GM19438 (cell line): ENCODE data around the gene POFUT2.

Source experiments
- ATAC-seq: cut with Tn5 transposase; IDR thresholded peaks from one replicate; pipeline ENCODE4 v1.9.1; 2021; ENCODE audit warnings: low read depth; ENCODE audit not compliant: unreplicated experiment

Gene POFUT2

DNA sequence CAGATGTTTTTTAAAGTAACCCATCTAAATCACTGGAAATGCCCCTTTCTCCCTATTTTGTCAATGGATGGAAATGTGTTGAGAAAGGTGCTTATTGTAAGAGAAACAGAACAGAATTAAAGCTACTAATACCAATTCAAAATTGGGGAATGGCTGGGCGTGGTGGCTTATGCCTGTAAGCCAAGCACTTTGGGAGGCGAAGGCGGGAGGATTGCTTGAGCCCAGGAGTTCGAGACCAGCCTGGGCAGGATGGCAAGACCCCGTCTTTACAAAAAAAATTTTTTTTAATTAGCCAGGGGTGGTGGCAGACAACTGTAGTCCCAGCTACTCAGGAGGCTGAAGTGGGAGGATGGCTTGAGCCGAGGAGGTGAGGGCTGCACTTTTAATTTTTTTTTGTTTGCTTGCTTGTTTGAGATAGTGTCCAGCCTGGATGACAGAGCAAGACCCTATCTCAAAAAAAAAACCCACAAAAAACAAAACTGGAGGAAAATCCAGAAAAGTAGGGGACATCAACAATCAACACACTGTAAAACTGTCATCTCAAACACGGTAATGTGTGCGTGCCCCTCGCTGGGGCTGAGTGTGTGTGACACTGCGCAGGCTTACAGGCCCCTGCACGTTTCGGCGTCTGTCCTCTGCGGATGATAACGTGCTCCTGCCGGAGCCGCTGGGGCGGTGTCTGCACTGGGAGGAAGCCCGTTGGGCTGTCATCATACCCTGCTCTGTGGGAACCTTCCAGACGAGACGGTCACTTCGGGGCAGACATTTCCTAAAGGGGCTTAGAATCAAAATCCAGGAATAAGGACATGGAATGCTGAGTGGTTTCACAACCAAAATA lies 11.6 kb upstream of the POFUT2 start:
- no peak for ATAC-seq

DNA sequence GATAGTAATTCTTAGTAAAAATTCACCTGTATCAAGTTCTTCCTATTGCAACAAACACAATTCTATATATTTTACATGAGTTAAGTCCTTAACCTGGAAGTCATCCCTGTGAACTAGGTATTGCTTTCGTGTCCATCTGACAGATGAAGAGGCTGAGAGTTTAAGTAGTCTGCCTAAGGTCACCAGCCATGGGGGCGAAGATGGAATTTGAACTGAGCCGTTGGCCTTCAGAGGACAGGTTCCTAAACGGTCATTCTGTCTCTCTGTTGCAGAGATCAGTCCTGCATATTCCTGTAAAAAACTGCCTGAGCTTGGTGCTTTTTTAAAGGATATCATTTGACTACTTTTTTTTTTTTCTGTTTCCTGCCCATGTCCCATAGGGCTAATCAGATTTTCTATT lies 10.2 kb upstream of the POFUT2 start:
- no peak for ATAC-seq

DNA sequence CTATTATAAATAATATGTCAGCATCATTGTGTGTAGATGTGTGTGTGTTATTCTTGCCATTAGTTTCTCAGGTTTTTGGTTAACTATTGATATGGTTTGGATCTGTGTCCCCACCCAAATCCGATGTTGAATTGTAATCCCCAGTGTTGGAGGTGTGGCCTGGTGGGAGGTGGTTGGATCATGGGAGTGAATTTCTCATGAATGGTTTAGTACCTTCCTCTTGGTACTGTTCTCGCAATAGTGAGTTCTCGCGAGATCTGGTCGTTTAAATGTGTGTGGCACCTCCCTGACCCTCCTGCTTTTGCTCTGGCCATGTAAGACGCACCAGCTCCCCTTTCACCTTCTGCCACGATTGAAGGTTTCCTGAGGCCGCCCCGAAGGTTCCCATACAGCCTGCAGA lies 9.6 kb upstream of the POFUT2 start:
- no peak for ATAC-seq

DNA sequence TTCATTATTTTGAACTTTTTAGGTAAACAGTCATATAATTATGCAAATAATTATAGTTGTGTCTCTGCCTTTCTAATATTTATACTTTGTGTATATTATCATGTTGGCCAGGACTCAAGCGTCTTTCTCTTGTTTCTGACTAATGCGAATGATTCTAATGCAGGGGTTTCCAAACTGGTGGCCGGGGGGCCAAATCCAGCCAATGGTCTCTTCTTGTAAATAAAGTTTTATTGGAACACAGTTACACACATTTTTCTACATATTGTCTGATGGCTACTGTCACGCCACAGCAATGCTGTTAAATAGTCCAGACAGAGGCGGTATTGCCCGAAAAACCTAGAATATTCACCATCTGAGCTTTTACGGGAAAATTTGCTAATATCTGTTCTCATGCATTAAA lies 8.9 kb upstream of the POFUT2 start:
- no peak for ATAC-seq

DNA sequence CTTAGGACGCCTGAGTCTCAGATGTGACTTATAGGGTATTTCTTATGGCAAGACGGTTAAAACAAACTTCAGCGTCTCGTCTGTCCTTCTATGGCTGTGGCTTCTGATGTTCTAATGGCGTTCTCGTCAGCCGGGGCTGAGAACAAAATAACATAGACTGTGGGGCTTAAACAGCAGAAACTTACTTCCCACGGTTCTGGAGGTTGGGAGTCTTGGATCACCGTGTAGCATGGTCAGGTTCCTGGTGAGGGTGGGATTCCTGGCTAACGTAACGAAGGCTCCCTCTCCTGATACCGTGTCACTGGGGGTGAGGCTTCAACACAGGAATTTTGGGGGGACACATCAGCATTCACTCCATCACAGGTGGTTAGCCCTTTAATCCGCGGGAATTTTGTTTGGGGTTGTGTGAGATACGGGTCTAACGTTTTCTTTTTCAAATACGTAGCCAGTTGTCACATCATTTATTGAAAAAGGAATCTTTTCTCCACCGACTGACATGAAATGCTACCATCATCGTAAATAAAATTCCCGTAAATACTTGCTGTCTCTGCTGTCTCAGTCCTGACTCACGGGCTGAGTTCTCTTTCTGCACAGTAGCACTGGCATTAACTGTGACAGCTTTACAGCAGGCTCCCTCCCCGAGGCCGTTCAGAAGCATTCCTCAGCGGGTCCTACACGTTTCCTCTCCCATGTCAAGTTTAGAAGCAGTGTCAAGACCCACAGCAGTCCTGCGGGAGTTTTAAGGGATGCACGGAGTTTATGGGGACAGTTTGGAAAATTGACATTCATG lies 8.1 kb upstream of the POFUT2 start:
- no peak for ATAC-seq

DNA sequence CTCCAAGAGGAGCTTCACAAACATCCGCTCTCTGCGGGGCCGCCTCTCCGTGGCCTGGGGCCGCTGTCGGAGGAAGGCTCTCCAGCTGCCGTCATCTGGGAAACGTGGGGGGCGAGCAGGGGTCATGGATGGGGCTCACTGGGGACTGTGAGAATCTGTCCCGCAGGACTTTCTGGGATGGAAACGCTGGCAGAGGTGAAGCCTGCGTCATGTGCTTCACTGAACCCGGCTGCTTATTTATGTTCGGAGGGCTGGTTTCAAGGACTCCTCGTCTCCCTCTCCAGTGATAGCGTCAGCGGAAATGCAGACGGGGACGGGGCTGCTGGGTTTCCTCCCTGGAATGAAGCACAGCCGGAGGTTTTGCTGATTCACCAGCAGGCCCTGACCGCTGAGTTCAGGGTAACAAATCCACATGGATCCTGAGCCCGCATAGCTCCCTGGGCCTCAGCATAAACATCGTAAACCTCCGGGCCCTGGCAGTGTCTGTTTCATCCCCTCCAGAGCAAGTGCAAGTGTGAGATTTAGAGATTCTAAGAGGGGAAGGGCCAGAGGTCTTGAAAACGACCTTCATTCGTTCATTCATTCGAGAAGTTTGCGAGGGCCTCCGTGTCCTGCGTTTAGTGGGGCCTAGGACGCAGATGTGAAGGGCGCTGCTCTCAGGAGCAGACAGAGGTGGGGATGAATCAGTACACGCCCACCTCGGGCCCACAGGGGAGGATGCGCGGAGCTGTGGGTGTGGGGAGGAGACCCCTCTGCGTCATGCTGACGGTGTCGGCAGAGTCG lies 7.0 kb upstream of the POFUT2 start:
- no peak for ATAC-seq

DNA sequence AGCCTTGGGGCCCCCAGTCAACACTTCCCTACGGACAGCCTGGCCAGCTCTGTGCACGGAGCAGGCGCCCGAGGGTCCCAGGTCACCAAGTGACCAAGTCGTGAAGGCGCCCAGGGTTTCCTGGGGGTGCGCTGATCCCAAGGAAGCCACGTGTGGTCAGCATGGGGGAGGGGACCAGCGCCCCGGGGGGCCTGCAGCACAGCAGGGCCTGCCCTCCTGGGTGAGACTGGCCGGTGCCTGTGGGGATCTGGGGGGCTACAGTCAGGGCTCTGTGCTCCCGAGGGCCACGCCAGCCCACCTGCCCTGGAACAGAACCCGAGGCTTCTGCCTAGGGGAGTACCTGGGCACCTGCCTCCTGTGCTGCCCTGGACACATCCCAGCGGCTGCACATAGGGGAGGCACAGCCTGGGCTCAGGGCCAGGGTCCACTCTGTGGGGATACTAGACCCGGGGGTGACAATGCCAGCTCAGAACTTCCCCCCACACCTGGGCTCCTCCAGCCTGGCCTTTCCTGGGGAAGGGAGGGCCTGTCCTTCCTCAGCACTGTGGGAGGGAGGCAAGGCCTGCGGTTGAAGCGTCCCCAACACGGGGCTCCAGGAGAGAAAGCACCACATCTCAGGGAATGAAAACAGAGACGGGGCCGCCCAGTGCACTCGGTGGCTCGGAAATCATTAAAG lies 6.2 kb upstream of the POFUT2 start:
- ATAC-seq: no peak

DNA sequence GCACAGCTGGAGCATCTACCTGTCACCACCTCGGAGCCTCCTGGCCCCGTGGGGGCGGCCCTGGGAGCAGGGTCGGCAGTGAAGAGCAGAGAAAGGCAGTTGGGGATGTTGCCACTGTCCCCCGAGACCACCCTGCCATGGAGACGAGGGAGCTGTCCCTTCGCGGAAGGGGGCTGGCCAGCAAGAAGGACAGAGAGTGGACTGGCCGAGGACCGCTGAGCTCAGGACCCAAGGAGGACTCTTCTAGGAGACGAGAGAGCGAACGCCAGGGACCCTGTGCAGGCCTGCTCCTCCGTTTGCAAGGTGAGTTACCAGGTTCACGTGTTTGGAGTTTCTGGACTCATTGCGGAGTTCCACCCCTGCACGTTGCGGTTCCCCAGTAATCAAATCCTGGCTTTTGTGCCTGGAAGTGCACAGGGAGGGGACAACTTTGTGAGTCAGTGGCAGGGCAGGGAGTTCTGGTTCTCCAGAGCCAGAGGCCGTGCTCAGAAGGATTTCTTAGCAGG lies 5.6 kb upstream of the POFUT2 start:
- no peak for ATAC-seq

DNA sequence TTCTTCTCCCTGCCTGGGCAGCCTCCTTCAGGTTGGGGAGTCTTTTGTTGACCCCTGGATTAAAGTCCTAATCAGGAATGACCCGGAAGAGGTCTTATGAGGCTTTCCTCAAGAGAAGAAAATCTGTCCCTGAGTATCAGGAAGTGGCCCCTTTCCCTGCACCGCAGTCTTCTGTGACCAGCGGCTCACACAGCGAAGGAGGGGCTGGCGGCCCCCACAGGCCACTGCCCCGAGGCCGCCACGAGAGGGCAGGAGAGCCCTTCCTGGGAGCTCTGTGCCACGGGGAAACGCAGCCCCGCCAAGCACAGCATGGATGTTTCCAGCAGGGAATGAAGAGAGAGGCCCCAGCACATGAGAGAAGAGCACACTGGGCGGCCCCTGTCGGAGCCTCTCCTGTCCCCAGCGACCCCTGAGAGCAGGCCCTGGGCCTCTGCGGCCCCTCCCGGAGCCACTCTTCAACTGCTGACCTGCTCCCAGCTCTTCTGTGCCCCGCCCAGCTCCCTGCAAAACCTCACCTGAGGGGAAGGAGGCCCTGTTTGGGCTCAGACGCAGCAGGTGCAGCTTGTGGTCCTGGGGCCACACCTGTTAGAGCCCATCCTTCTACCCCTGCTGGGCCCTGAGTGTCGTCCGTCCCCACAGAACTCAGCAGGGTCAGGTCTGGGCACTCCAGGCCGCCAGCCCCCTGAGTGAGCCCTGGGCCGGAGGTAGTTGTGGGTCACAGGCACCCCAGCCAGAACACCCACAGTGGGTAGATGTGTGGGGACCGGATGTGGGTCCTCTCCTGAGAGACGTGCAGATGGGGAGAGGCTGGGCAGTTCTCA lies 4.9 kb upstream of the POFUT2 start:
- no peak for ATAC-seq

DNA sequence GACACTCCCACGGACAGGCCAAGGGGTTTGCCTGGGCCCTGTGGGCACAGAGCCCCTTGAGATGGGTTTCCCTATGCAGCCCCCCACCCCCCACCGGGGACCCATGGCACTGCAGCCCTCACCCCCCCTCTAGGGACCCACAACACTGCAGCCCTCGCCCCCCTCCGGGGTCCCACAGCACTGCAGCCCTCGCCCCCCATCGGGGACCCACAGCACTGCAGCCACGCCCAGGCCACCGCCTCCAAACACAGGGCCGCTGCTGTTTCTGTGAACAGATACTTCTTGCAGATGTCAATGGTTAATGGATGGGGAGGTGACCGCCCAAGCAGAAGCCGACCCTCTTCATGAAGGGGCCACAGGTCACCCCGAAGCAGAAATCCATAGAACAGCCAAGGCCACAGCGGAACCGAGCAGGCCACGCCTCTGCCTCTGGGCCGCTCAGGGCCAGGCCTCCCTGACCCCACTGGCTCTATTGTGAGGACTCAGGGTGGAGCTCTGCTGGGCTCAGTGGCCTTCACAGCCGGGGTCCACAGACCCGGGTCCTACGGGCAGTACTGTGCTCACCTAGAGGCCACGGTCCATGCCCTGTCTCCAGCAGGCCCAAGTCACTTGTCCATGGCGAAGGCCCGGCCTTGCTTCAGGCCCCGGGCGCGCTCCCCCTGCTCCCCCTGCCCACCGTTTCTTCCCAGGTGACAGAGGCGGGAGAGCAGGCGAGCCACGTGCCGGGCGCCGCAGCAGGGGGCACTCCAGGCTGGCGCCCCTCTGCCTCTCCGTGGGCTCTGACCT lies 4.1 kb upstream of the POFUT2 start:
- no peak for ATAC-seq

DNA sequence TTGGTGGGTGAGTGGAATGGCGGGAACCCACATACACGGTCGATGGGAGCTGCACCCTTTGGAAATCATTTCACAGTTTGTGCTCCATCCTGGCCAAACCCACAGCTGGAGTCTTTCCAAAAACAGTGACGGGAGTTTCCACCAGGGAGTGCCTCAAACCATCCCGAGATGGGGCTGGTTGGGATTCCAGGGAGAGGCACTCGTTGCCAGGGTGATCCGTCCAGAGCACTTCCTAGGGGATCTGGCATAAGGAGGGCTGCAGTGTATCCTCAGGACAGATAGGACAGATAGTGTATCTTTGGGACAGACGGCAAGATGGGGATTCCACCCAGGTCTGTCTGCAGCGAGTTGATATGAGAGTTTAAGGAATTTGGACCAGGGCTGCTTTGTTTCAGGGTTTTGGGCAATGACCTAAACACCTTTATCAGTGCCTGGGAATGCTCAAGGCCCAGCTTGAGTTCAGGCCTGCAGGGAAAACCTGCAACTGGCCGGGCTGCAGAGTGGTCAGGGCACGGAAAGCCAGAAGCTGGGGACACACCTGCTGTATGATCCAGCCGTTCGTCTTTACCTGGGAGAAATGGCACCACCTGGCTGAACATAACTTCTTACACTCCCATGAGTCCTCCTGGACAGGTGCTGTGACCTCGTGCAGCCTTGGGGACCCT lies 3.4 kb upstream of the POFUT2 start:
- no peak for ATAC-seq

DNA sequence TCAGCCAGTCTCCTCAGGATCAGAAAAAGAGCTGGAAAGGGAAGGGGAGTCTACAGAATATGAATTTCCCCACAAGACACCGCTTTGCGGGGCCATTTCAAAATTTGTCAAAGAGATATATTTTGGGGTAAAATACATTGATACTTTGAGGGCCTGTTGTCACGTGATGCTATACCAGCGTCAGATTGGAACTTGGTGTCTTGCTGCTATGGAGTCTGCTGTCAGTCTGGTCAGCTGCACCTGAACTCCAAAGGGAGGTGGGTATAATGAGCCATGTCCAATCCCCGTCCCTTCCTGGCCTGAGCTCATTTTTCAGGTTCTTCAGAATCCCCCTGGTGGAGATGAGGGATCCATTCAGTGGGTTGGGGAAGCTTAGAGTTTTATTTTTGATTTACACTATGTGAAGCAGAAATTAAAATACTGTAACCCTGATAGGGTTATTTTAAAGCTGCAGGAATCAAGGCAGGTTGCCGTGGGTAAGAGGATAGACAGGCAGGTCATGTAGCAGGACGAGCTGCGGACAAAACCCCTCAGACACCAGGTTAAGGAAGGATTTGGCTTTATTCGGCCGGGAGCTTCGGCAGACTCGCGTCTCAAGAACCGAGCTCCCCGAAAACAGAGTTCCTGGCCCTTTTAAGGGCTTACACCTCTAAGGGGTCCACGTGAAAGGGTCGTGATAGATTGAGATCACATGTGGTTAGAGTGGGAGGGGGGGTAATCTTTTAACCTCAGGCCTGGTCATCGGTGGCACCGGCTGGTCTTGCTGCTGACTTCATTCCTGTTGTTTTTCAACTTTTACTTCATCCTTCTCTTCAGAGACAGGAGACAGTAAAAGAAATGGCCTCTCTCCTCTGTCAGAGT lies 2.2 kb upstream of the POFUT2 start:
- no peak for ATAC-seq

DNA sequence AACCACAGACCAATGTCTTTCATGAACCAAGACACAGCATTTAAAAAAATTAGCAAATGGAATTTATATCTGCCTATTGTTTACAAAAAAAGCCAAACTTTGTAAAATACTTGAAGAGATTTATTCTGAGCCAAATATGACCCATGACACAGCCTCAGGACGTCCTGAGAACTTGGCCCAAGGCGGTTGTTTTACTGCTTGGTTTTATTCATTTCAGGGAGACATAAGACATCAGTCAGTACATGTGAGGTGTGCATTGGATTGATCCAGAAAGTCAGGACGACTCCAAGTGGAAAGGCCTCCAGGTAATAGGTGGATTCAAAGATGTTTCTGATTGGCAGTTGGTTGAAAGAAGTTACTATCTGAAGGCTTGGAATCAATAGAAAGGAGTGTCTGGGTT lies 1.4 kb upstream of the POFUT2 start:
- ATAC-seq: no peak

DNA sequence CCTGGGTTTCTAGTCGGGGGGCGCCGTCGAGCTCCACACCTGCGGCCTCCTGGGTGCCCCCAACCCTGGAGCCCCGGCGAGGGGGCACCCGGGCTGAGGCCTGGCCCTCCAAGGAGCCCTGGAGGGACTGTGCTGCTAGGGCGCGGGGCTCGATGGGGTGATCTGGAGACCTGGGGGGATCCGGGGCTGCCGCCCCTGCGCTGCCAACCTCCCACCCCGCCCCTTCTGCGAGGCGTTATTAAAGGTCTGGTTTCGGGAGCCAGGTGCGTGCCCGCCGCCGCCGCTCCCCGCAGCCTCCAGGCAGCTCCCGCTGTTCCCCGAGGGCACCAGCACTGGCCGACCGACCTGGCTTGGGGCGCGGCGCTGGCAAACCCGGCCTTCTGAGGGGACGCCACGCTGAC lies 746 bp upstream of the POFUT2 start:
- no peak for ATAC-seq

DNA sequence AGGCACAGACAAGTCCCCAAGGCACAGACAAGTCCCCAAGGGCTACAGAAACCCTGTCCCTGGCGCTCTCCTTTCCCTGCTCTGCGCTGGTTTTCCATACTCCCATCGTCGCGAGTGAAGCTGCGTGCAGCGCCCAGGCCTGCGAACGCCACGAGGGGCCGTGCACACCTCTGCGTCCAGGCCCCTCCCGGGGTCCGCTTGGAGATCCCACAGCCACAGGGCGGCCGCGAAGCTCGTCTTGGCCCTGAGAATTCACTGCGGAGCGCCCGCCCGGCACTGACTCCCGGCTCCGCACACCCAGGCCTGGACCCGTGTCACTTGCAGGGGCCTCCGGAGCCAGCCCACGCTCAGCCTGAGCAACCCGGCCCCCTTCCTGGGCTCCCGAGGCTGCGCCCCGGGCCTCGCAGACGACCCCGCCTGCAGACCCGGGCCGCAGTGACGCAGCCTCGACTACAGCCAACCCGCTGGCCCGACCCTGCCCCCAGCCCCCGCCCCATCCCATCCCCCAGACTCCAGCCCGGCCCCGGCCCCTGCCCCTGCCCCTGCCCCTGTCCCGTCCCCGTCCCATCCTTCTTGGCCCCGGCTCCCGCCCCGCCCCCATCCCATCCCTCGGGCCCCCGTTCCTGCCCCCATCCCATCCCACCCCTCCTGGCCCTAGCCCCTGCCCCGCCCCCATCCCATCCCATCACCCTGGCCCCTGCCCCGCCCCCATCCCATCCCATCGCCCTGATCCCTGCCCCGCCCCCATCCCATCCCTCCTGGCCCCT lies 841 bp downstream of the POFUT2 start:
- no peak for ATAC-seq

DNA sequence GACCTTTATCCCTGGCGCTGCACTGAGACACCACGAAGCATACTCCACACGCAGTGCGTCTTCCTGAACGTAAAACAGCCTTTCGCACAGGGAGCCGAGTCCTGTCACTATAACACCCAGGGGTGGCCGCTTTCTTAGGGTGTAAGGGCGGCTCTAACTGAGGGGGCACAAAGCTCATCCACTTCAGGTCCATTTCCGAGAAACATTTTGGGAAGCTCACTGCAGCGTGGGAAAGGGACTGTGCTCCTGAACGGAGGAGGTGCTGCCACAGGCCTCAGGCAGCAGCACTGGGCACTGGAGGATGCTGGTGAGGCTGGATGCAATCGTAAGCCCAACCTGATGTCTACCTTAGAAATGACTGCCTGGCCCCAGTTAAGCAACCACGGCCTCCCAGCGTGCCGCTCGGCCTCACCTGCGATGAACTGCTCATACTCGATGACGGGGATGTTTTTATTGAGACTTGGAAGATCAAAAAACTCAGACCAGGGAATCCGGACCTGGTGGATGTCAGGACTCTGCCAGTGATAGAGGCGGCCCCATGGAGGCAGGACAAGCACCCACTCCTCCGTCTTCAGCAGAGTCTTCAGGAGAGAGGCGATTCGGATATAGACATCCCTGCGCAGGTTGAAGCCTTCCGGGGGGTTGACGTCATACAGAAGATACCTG lies 2.3 kb downstream of the POFUT2 start:
- ATAC-seq: no peak
